Peyer's patch (tissue), 4 donors: ENCODE results near the gene UBE2D3. TPM values are rescaled to one million over a fixed set of nuclear protein-coding genes. Genes with fewer than 3 reads are reported as not detected.

Experiments
- DNase-seq, 3 donors: peaks; one replicate each; pipeline ENCODE4 v3.0.0-alpha.2; 2017 to 2019
- H3K27ac ChIP-seq, 4 donors: fragments of 200-600 bp; sonication (generic); one replicate each; pipeline ENCODE4 v1.5.1; 2016 to 2019
- H3K27me3 ChIP-seq, 2 donors: fragments of 200-600 bp; sonication (generic); one replicate each; pipeline ENCODE4 v1.5.1; 2019
- H3K36me3 ChIP-seq, 3 donors: fragments of 200-600 bp; sonication (generic); one replicate each; pipeline ENCODE4 v1.5.1; 2016 to 2019
- H3K4me1 ChIP-seq, 4 donors: fragments of 200-600 bp; sonication (generic); one replicate each; pipeline ENCODE4 v1.5.1; 2016 to 2019
- H3K4me3 ChIP-seq, 4 donors: fragments of 200-600 bp; sonication (generic); 1 replicate in 3 of 4; 2 replicates in 1 of 4; pipeline ENCODE4 v1.5.1; 2016 to 2019; ENCODE audit warnings: mild to moderate bottlenecking in 1 of 4
- H3K9me3 ChIP-seq, 4 donors: fragments of 200-600 bp; sonication (generic); one replicate each; pipeline ENCODE4 v1.5.1; 2016 to 2019; ENCODE audit warnings: mild to moderate bottlenecking in 1 of 4
- POLR2A ChIP-seq, 2 donors: fragments of 450-650 bp; IDR thresholded peaks; one replicate each; pipeline ENCODE4 v1.5.1; 2017; ENCODE audit warnings: antibody characterized with exemption in 2 of 2, mild to moderate bottlenecking in 2 of 2, moderate library complexity in 2 of 2
- total RNA-seq, 4 donors: library from RNA; depleted of rRNA; stranded (reverse); fragments of >200 nt; gene quantifications; one replicate each; pipeline ENCODE4 v1.1.0, GENCODE V29; 2016
- TF ChIP-seq, protein P1 (sequence below), 6 experiments: fragments of 450-650 bp in 4 of 6; fragments of 200-600 bp in 2 of 6; sonication (generic) in 1 of 6; IDR thresholded peaks; one replicate each; pipeline ENCODE4 v1.5.1; 2017 to 2019; ENCODE audit warnings: antibody characterized with exemption in 6 of 6, mild to moderate bottlenecking in 3 of 6, moderate library complexity in 1 of 6

UBE2D3 gene
- total RNA-seq, 4 donors from 2014 or later, result 240 to 373 (median 308) TPM

DNA sequence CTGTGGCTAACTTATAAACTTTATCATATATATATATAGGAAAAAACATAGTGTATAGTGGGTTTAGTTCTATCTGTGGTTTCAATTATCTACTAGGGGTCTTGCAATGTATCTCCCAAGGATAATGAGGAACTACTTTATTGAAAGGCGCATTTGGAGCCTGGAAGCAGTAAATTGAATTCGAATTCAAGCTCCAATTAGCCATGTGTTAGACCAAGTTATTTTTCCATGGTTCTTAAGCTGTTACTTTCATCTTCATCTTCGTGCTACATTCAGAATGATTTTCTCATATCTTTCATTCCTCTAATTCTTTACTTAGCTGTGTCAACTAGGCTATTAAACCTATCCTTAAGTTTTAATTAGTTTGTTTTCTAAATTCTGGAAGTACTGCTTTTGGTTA lies 39.4 kb downstream of the UBE2D3 start:
- no peak for DNase-seq
- H3K27me3 ChIP-seq, result no peaks in the 10 kb centered on the region
- TF ChIP-seq POLR2A (IDR thresholded peaks at IDR 0.05), result no peak
- TF ChIP-seq, protein P1, sequence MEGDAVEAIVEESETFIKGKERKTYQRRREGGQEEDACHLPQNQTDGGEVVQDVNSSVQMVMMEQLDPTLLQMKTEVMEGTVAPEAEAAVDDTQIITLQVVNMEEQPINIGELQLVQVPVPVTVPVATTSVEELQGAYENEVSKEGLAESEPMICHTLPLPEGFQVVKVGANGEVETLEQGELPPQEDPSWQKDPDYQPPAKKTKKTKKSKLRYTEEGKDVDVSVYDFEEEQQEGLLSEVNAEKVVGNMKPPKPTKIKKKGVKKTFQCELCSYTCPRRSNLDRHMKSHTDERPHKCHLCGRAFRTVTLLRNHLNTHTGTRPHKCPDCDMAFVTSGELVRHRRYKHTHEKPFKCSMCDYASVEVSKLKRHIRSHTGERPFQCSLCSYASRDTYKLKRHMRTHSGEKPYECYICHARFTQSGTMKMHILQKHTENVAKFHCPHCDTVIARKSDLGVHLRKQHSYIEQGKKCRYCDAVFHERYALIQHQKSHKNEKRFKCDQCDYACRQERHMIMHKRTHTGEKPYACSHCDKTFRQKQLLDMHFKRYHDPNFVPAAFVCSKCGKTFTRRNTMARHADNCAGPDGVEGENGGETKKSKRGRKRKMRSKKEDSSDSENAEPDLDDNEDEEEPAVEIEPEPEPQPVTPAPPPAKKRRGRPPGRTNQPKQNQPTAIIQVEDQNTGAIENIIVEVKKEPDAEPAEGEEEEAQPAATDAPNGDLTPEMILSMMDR (IDR thresholded peaks at IDR 0.05), result no peak

DNA sequence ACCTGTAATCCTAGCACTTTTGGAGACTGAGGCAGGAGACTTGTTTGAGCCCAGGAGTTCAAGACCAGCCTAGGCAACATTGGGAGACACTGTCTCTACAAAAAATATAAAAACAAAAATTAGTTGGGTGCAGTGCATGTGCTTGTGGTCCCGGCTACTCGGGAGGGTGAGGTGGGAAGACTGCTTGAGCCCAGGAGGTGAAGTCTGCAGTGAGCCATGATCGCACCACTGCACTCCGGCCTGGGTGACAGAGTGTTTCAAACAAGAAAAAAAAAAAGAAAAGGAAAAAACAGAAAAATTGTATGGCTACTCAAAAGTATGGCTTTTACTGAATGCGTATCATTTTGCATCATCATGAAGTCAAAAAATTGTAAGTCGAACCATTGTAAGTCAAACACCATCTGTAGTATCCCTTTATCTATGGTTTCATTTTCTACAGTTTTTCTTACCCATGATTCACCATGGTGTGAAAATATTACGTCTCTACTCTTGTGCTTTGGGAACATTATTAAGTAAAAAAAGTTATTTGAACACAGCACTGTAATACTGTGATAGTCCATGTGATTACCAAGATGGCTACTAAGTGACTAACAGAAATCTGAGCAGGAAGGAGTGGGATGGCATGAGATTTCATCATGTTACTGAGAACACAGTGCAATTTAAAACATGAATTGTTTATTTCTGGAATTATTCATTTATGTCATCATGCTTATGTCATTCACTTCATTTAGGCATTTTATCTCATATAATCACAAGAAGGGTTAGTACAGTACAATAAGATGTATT lies 40.1 kb downstream of the UBE2D3 start:
- Histone ChIP-seq H3K4me3 (no peak overlapping the region), H3K9me3 (no peaks in the 10 kb centered on the region), H3K27me3 (no peaks in the 10 kb centered on the region), H3K27ac (no peak overlapping the region), H3K36me3 (peaks cover 0 to 5% (median 0%) of the 10 kb centered on the region in 3 donors), H3K4me1 (no peaks in the 10 kb centered on the region)
- DNase-seq, result no peak
- TF ChIP-seq, protein P1 (IDR thresholded peaks at IDR 0.05), result no peak
- TF ChIP-seq POLR2A (IDR thresholded peaks at IDR 0.05), result no peak

More for the DNA sequence above, 39.4 kb downstream of the UBE2D3 start:
- no peaks in the 10 kb centered on the region for H3K4me1 ChIP-seq
- no peaks in the 10 kb centered on the region for H3K9me3 ChIP-seq
- no peak overlapping the region for H3K27ac ChIP-seq
- no peak overlapping the region for H3K4me3 ChIP-seq
- H3K36me3 ChIP-seq, result peaks cover 0 to 5% (median 0%) of the 10 kb centered on the region in 3 donors

DNA sequence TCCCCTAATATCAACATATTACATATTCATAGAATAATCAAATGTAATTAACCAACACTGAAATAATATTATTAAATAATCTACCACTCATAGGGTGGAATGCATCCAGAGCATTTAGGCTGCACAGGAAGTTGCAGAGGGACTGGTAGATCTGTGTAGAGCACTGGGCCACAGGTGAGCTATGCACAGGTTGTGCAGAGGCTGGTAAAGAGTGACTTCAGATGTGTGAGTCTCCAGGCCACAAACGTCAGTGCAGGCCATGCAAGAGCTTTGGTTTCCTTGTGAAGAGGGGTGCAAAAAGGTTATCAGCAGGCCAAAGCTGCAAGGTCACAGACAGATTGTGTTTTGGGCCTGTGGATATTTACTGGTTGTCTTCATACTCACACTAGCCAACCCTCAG lies 41.1 kb downstream of the UBE2D3 start:
- DNase-seq, result no peak
- no peaks in the 10 kb centered on the region for H3K9me3 ChIP-seq
- H3K27ac ChIP-seq, result no peak overlapping the region
- peaks cover 0 to under 1% (median 0%) of the 10 kb centered on the region in 3 donors for H3K36me3 ChIP-seq
- TF ChIP-seq POLR2A (IDR thresholded peaks at IDR 0.05), result no peak
- TF ChIP-seq, protein P1 (IDR thresholded peaks at IDR 0.05), result no peak
- no peaks in the 10 kb centered on the region for H3K27me3 ChIP-seq
- H3K4me1 ChIP-seq, result no peaks in the 10 kb centered on the region
- no peak overlapping the region for H3K4me3 ChIP-seq

DNA sequence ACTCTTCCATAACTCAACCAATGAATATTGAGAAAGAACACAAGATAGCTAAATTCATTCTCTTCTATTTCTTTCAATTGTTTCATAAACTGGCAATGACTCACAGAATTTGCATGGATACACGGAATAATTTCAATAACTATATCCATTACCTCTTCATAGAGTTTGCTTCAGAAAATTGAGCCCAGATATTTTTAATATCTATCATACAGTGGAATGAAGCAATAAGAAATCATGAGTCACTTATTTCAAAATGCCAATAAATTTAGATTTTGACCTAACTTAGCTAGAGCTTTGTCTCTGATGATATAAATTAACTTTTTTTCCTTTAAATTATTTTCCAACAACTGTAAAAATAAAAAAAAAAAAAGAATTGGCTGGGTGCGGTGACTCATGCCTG lies 44.3 kb downstream of the UBE2D3 start:
- H3K27ac ChIP-seq, result no peak overlapping the region
- no peaks in the 10 kb centered on the region for H3K9me3 ChIP-seq
- no peaks in the 10 kb centered on the region for H3K27me3 ChIP-seq
- H3K36me3 ChIP-seq, result no peaks in the 10 kb centered on the region
- DNase-seq, result no peak
- peaks cover 0 to 8% (median 0%) of the 10 kb centered on the region in 4 donors for H3K4me1 ChIP-seq
- no peak for TF ChIP-seq POLR2A (IDR thresholded peaks at IDR 0.05)
- TF ChIP-seq, protein P1 (IDR thresholded peaks at IDR 0.05), result no peak
- H3K4me3 ChIP-seq, result no peak overlapping the region

DNA sequence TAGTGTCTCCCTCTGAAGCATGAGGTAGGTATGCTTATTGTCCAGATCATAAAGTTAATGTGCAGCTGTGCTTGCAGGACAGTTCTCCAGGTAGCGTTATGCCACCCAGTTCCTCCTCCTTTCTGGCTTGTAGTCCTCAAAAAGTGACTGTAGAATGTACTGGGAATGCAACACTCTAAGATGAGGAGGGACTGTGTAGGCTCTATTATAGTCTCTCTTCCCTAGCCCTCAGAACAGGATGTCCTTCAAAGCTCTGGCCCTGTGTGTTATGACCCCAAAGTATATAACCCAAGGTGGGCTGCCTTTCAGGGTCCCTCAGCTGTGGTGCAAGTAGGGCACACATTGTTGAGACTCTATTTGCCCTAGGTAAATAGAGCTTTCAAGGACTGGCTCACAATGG lies 45.8 kb downstream of the UBE2D3 start:
- H3K9me3 ChIP-seq, result no peaks in the 10 kb centered on the region
- H3K27ac ChIP-seq, result no peak overlapping the region
- no peak for DNase-seq
- H3K36me3 ChIP-seq, result no peaks in the 10 kb centered on the region
- TF ChIP-seq, protein P1 (IDR thresholded peaks at IDR 0.05), result no peak
- no peak for TF ChIP-seq POLR2A (IDR thresholded peaks at IDR 0.05)
- H3K27me3 ChIP-seq, result no peaks in the 10 kb centered on the region
- H3K4me3 ChIP-seq, result no peak overlapping the region
- peaks cover 0 to 8% (median 0%) of the 10 kb centered on the region in 4 donors for H3K4me1 ChIP-seq
